Left ventricle myocardium superior (tissue), 1 donor: ENCODE measurements around the gene RCAN1. TPM values are rescaled to one million over a fixed set of nuclear protein-coding genes. Genes with fewer than 3 reads are reported as not detected.
"Not testable (repeated sequence)": the region's sequence is repeated elsewhere in the genome, so short reads cannot be mapped to it uniquely, and the experiment has no call there.

Source experiments
- ATAC-seq: fragments of 200-7000 bp; cut with Tn5 transposase; one replicate; pipeline ENCODE4 v1.9.1; 2020; ENCODE audit warnings: mild to moderate bottlenecking, moderate library complexity
- DNase-seq: peaks from one replicate; pipeline ENCODE4 v3.0.0-alpha.2; 2020
- intact Hi-C: fragments of 100-400 bp; cut with micrococcal nuclease; formaldehyde crosslinking; loops from one replicate; pipeline ENCODE4 v1.11.0; 2022
- total RNA-seq: library from RNA; stranded (reverse); fragmentation: NEBNext Ultra II Directional; extraction: Animal tissue kit (Norgen Biotek cat#: 25700); gene quantifications from one replicate; pipeline ENCODE4 v1.2.1, GENCODE V29; 2021
- donor health status: DM: no; HTN: yes; CAD: no; lungs with severe emphysema.

The RCAN1 gene
- total RNA-seq, 1 donor from 2014 or later = 36.7 TPM

- DNase-seq (no peak), ATAC-seq (no peak)
- intact Hi-C loops = no loop called here
Measured at GRCh38 chr21:34504595-34504994, 110.3 kb downstream of the RCAN1 start.

- DNase-seq = no peak
- ATAC-seq = no peak
- intact Hi-C loops = no loop called here
Measured at GRCh38 chr21:34502480-34503106, 112.3 kb downstream of the RCAN1 start.

GRCh38 chr21:34501716-34502115 is 113.2 kb downstream of the RCAN1 start:
- intact Hi-C loops = no loop called here
- ATAC-seq (no peak), DNase-seq (no peak)

- intact Hi-C loops = no loop called here
- ATAC-seq = no peak
Measured at GRCh38 chr21:34500191-34500590, 114.7 kb downstream of the RCAN1 start.

GRCh38 chr21:34499116-34499515 is 115.8 kb downstream of the RCAN1 start:
- intact Hi-C loops = no loop called here
- DNase-seq = no peak
- no peak for ATAC-seq

More at GRCh38 chr21:34500191-34500590, 114.7 kb downstream of the RCAN1 start:
- no peak for DNase-seq

- intact Hi-C loops = no loop called here
- ATAC-seq (peak; percentile 47), DNase-seq (peak; percentile 47)
Measured at GRCh38 chr21:34498623-34499022, 116.3 kb downstream of the RCAN1 start.

- intact Hi-C loops, DNase-seq: not testable (repeated sequence)
- peak; percentile 55 for ATAC-seq
Measured at GRCh38 chr21:34483854-34484253, 131.1 kb downstream of the RCAN1 start.

GRCh38 chr21:34483435-34483834 is 131.5 kb downstream of the RCAN1 start:
- intact Hi-C loops, DNase-seq: not testable (repeated sequence)
- ATAC-seq = peak; percentile 71

GRCh38 chr21:34467333-34467732 is 147.6 kb downstream of the RCAN1 start:
- DNase-seq, intact Hi-C loops: not testable (repeated sequence)
- ATAC-seq = peak; percentile 61

Other genes with a start within 250 kb of the RCAN1 start
- 5.2 TPM for gene SMIM11, start 239.6 kb downstream of the RCAN1 start, total RNA-seq
- not detected for gene SMIM34, start 191.2 kb downstream of the RCAN1 start, total RNA-seq
- gene KCNE1, start 102.9 kb downstream of the RCAN1 start, total RNA-seq = 5.3 TPM
- 11.2 TPM for gene CLIC6, start 53.9 kb upstream of the RCAN1 start, total RNA-seq